ENCODE measurements around the gene ISM2.

Gene ISM2

DNA sequence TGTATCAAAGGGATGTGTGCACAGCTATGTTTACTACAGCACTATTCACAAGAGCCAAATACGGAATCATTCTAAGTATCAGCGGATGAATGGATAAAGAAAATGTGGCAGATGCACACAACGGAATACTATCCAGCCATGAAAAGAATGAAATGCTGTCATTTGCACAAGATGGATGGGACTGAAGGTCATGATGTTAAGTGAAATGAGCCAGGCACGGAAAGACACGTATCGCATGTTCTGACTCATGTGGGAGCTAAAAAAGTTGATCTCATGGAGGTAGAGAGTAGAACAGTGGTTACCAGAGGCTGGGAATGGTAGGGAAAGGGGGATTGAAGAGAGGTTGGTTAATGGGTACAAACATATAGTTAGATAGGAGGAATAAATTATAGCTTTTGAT, 25.9 kb upstream of the ISM2 start:
- no peak overlapping the region for H2AFZ ChIP-seq
- TF ChIP-seq, protein P1, sequence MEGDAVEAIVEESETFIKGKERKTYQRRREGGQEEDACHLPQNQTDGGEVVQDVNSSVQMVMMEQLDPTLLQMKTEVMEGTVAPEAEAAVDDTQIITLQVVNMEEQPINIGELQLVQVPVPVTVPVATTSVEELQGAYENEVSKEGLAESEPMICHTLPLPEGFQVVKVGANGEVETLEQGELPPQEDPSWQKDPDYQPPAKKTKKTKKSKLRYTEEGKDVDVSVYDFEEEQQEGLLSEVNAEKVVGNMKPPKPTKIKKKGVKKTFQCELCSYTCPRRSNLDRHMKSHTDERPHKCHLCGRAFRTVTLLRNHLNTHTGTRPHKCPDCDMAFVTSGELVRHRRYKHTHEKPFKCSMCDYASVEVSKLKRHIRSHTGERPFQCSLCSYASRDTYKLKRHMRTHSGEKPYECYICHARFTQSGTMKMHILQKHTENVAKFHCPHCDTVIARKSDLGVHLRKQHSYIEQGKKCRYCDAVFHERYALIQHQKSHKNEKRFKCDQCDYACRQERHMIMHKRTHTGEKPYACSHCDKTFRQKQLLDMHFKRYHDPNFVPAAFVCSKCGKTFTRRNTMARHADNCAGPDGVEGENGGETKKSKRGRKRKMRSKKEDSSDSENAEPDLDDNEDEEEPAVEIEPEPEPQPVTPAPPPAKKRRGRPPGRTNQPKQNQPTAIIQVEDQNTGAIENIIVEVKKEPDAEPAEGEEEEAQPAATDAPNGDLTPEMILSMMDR (IDR thresholded peaks at IDR 0.05): no peak
- H3K4me3 ChIP-seq (ENCODE audit: low read depth, low read length): no peak overlapping the region
- no peak overlapping the region for H3K9ac ChIP-seq
- no peaks in the 10 kb centered on the region for H3K36me3 ChIP-seq (ENCODE audit: control insufficient read depth, insufficient read depth, low read length)
- H3K9me3 ChIP-seq (ENCODE audit: control insufficient read depth, low read length): no peaks in the 10 kb centered on the region
- H3K4me2 ChIP-seq (ENCODE audit: low read length): no peak overlapping the region
- no peaks in the 10 kb centered on the region for H3K27me3 ChIP-seq (ENCODE audit: control insufficient read depth, insufficient read depth, low read length)
- H3K4me1 ChIP-seq: no peaks in the 10 kb centered on the region
- H3K79me2 ChIP-seq: no peaks in the 10 kb centered on the region
- no peak overlapping the region for H3K27ac ChIP-seq

DNA sequence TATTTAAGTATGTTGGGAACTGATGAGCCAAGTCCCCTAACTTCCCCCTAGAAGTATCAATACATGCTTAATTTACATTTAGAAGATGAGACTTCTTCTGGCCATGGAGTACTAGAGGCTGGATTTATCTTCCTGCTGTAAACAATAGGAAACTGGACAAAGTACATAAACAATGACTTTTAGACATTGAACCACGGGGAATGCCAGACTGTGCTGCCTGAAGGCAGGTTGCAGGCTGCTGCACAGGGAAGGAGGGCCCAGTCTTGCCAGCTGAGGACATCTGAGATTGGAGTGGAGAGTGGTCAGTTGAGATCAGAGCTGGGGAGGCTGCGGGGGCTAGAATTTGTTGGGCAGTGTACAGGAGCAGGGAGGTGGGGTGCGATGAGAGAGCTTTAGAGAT, 24.5 kb upstream of the ISM2 start:
- Histone ChIP-seq H3K4me1 (no peaks in the 10 kb centered on the region), H3K4me2 (ENCODE audit: low read length) (no peak overlapping the region), H3K79me2 (no peaks in the 10 kb centered on the region), H3K9me3 (ENCODE audit: control insufficient read depth, low read length) (no peaks in the 10 kb centered on the region), H3K4me3 (ENCODE audit: low read depth, low read length) (no peak overlapping the region), H2AFZ (no peak overlapping the region), H3K27me3 (ENCODE audit: control insufficient read depth, insufficient read depth, low read length) (no peaks in the 10 kb centered on the region), H3K27ac (no peak overlapping the region), H3K36me3 (ENCODE audit: control insufficient read depth, insufficient read depth, low read length) (no peaks in the 10 kb centered on the region), H3K9ac (no peak overlapping the region)
- TF ChIP-seq, protein P1 (IDR thresholded peaks at IDR 0.05): no peak

DNA sequence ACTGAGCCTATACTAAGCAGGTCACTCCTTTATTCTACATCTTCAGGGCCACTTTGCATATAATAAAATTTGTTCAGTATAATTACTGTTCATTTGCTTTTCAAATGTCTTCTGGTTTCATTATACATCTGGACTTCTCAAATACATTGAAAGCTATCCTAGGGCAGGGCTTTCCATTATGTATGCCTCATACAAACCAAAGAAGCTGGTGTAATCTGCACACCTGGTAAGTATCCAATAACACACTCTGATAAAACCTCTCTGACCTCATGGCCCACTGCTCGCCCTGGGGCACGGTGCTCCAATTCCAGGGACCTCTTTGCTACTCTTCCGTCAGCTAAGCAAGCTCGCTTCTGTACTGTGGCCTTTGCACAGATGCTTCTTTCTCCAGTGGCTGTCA, 21.9 kb upstream of the ISM2 start:
- no peaks in the 10 kb centered on the region for H3K27me3 ChIP-seq (ENCODE audit: control insufficient read depth, insufficient read depth, low read length)
- H3K4me2 ChIP-seq (ENCODE audit: low read length): no peak overlapping the region
- no peaks in the 10 kb centered on the region for H3K9me3 ChIP-seq (ENCODE audit: control insufficient read depth, low read length)
- H3K9ac ChIP-seq: no peak overlapping the region
- no peaks in the 10 kb centered on the region for H3K79me2 ChIP-seq
- no peak overlapping the region for H2AFZ ChIP-seq
- no peaks in the 10 kb centered on the region for H3K36me3 ChIP-seq (ENCODE audit: control insufficient read depth, insufficient read depth, low read length)
- H3K4me1 ChIP-seq: no peaks in the 10 kb centered on the region
- H3K4me3 ChIP-seq (ENCODE audit: low read depth, low read length): no peak overlapping the region
- TF ChIP-seq, protein P1 (IDR thresholded peaks at IDR 0.05): no peak
- no peak overlapping the region for H3K27ac ChIP-seq

DNA sequence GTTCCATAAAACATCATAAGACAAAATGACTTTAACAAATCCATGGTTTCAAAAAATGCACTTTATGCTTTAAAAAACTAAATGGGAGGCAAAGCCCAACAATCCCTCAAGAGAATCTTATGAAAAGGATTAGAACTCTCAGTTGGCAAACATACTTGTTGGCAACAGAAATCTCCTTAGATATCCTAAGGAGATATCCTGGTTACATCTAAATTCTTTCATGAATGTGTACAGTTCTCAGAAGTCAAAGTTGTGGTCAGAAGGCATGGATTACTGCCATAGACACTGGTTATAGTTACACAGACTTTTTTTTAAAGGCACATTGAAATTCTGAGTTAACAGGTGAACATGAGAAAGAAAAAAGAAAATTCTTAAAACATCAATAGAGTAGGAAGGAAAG, 17.5 kb upstream of the ISM2 start:
- no peak overlapping the region for H2AFZ ChIP-seq
- no peaks in the 10 kb centered on the region for H3K36me3 ChIP-seq (ENCODE audit: control insufficient read depth, insufficient read depth, low read length)
- no peak overlapping the region for H3K4me3 ChIP-seq (ENCODE audit: low read depth, low read length)
- no peak overlapping the region for H3K4me2 ChIP-seq (ENCODE audit: low read length)
- H3K79me2 ChIP-seq: no peaks in the 10 kb centered on the region
- no peaks in the 10 kb centered on the region for H3K27me3 ChIP-seq (ENCODE audit: control insufficient read depth, insufficient read depth, low read length)
- TF ChIP-seq, protein P1 (IDR thresholded peaks at IDR 0.05): no peak
- H3K9me3 ChIP-seq (ENCODE audit: control insufficient read depth, low read length): no peaks in the 10 kb centered on the region
- no peak overlapping the region for H3K9ac ChIP-seq
- no peaks in the 10 kb centered on the region for H3K4me1 ChIP-seq
- H3K27ac ChIP-seq: no peak overlapping the region

DNA sequence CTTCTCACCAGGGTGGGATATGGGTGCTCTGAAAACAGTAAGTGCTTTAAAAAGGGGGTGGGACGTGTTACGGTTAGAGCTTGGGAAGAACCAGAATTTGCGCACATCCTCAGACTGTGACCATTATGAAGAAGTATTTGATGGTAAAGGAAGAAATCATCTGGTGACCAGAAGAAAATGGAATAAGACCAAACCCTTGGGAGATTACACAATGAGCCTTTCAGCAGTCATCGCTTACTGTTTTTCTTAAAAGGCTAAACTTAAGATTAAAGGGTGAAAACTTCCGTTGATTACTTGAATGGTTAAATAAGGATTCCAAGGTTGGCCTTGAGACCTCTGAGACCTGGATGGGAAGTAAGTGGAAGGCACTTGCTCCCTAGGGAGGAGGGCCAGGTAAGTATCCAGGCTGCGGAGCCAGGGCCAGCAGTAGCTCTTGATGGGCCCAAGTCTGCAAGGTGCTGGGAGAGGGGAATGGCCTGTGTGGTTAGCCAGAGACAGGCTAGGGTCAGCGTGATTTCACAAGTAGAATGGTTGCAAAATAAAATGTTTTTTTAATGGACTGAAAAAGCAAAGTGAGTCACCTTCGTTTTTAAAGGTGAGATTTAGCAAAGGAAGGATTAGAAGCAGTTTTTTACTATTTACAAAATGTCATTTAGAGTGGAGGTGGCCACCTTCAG, 13.0 kb upstream of the ISM2 start:
- H3K9me3 ChIP-seq (ENCODE audit: control insufficient read depth, low read length): no peaks in the 10 kb centered on the region
- no peak overlapping the region for H3K9ac ChIP-seq
- H3K27me3 ChIP-seq (ENCODE audit: control insufficient read depth, insufficient read depth, low read length): no peaks in the 10 kb centered on the region
- no peak overlapping the region for H2AFZ ChIP-seq
- no peak overlapping the region for H3K4me2 ChIP-seq (ENCODE audit: low read length)
- no peaks in the 10 kb centered on the region for H3K4me1 ChIP-seq
- no peaks in the 10 kb centered on the region for H3K36me3 ChIP-seq (ENCODE audit: control insufficient read depth, insufficient read depth, low read length)
- H3K79me2 ChIP-seq: no peaks in the 10 kb centered on the region
- TF ChIP-seq, protein P1 (IDR thresholded peaks at IDR 0.05): no peak
- no peak overlapping the region for H3K4me3 ChIP-seq (ENCODE audit: low read depth, low read length)
- no peak overlapping the region for H3K27ac ChIP-seq

Data from parathyroid adenoma (tissue), 2 donors.